Bronchial epithelial cell (primary cell): ENCODE measurements around the gene IL31RA. TPM values are rescaled to one million over a fixed set of nuclear protein-coding genes. Genes with fewer than 3 reads are reported as not detected.
"Not testable (repeated sequence)": the region's sequence is repeated elsewhere in the genome, so short reads cannot be mapped to it uniquely, and the experiment has no call there.

ENCODE experiments used
- DNase-seq: peaks from one replicate; pipeline ENCODE4 v3.0.0-alpha.2; 2010; ENCODE audit warnings: low read depth
- FAIRE-seq: peaks from 2 replicates; lab custom pipeline; 2011; peaks lifted over from hg19 to GRCh38; lab: Jason Lieb, UNC
- H3K27me3 ChIP-seq: 2 replicates; pipeline ENCODE4 v1.5.1; 2011; ENCODE audit warnings: low read length; ENCODE audit not compliant: control insufficient read depth, insufficient read depth
- H3K36me3 ChIP-seq: 2 replicates; pipeline ENCODE4 v1.5.1; 2011; ENCODE audit warnings: low read length; ENCODE audit not compliant: control insufficient read depth, insufficient read depth
- H3K4me3 ChIP-seq: 2 replicates; pipeline ENCODE4 v1.5.1; 2011; ENCODE audit warnings: mild to moderate bottlenecking, low read depth, low read length, control low read depth
- total RNA-seq: library from RNA; depleted of rRNA; stranded (reverse); fragments of >200 nt; gene quantifications from 2 replicates; pipeline ENCODE4 v1.2.1, GENCODE V29; 2014
- TF ChIP-seq, protein P1 (sequence below): IDR thresholded peaks from 2 replicates; pipeline ENCODE4 v1.5.1; 2011; ENCODE audit warnings: mild to moderate bottlenecking, moderate library complexity, low read length, control low read depth, inconsistent platforms; ENCODE audit not compliant: insufficient read depth, severe bottlenecking

The IL31RA gene
- total RNA-seq = 0.13 and 0.26 TPM in 2 replicates

- no peak for FAIRE-seq
- TF ChIP-seq, protein P1, sequence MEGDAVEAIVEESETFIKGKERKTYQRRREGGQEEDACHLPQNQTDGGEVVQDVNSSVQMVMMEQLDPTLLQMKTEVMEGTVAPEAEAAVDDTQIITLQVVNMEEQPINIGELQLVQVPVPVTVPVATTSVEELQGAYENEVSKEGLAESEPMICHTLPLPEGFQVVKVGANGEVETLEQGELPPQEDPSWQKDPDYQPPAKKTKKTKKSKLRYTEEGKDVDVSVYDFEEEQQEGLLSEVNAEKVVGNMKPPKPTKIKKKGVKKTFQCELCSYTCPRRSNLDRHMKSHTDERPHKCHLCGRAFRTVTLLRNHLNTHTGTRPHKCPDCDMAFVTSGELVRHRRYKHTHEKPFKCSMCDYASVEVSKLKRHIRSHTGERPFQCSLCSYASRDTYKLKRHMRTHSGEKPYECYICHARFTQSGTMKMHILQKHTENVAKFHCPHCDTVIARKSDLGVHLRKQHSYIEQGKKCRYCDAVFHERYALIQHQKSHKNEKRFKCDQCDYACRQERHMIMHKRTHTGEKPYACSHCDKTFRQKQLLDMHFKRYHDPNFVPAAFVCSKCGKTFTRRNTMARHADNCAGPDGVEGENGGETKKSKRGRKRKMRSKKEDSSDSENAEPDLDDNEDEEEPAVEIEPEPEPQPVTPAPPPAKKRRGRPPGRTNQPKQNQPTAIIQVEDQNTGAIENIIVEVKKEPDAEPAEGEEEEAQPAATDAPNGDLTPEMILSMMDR = no peak
- no peak within 1 kb of the TSS for H3K4me3 ChIP-seq
- no peaks in the 10 kb centered on the region for H3K27me3 ChIP-seq
- peak; percentile 96 for DNase-seq
- no peaks in the 10 kb centered on the region for H3K36me3 ChIP-seq
These were observed at the start of gene IL31RA for GRCh38 chr5:55850839-55851674. IL31RA (plus strand) TSS chr5:55851357; CDS start chr5:55851571, 214 bp downstream.

GRCh38 chr5:55808814-55809213 lies 42.3 kb upstream of the IL31RA start:
- not testable (repeated sequence) for H3K4me3 ChIP-seq, H3K27me3 ChIP-seq, FAIRE-seq, DNase-seq, H3K36me3 ChIP-seq

DNA sequence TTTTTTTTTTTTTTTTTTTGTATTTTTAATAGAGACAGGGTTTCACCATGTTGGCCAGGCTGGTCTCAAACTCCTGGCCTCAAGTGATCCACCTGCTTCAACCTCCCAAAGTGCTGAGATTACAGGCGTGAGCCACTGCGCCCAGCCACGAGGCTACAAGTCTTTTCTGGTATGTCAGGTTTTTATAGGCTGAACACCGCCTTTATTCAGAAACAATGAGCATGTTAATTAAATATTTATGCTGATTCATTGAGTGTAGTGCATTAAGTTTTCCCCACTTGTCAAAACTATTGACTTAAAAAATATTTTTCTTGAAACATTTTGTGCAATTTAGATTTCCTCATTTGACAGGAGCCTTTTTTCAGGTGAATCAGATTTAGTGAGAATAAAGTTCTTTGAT lies 35.2 kb upstream of the IL31RA start:
- not testable (repeated sequence) for H3K36me3 ChIP-seq, H3K4me3 ChIP-seq, FAIRE-seq, H3K27me3 ChIP-seq
- peak; percentile 4 for DNase-seq

GRCh38 chr5:55816342-55816741 lies 34.8 kb upstream of the IL31RA start:
- TF ChIP-seq, protein P1 = no peak
- H3K27me3 ChIP-seq = no peaks in the 10 kb centered on the region
- no peaks in the 10 kb centered on the region for H3K36me3 ChIP-seq
- peak; percentile 71 for DNase-seq
- H3K4me3 ChIP-seq = no peak overlapping the region
- no peak for FAIRE-seq

- DNase-seq (no peak), FAIRE-seq (no peak)
- no peaks in the 10 kb centered on the region for H3K36me3 ChIP-seq
- no peak overlapping the region for H3K4me3 ChIP-seq
- no peaks in the 10 kb centered on the region for H3K27me3 ChIP-seq
- TF ChIP-seq, protein P1 = no peak
These were observed 34.1 kb upstream of the IL31RA start for GRCh38 chr5:55817030-55817429.

DNA sequence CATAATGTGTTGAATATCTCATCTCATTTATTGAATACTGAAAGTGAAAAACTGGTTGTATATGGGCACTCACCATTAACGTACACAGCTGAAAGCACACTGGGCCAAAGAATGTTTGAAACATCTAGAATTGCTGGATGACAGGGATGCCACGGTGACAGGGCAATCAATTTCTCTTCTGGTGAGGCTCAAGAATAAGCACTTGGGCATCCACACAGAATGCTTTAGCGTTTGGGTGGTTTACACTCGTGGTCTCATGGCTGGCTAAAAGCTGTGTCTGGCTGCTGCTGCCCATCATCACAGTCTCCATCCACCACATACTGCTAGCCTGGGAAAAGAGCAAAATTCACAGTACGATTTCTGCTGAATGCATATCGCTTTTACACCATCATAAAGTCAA lies 30.7 kb upstream of the IL31RA start:
- no peak overlapping the region for H3K4me3 ChIP-seq
- DNase-seq = no peak
- H3K27me3 ChIP-seq = no peaks in the 10 kb centered on the region
- TF ChIP-seq, protein P1 = no peak
- H3K36me3 ChIP-seq = no peaks in the 10 kb centered on the region
- no peak for FAIRE-seq
